ENCODE results near the gene HTN3. TPM values are rescaled to one million over a fixed set of nuclear protein-coding genes. Genes with fewer than 3 reads are reported as not detected.
"Not testable (repeated sequence)": the region's sequence is repeated elsewhere in the genome, so short reads cannot be mapped to it uniquely, and the experiment has no call there.

Gene HTN3
- total RNA-seq, 2 experiments from 2014 or later = not detected

GRCh38 chr4:70037559-70037958 is 9.3 kb downstream of the HTN3 start:
- intact Hi-C loops (cut with DNase I, micrococcal nuclease); H3K4me1 Mint-ChIP-seq; ATAC-seq; DNase-seq; H3K4me3 Mint-ChIP-seq; CTCF ChIA-PET; POLR2A ChIA-PET; H3K27ac Mint-ChIP-seq; H3K9me3 Mint-ChIP-seq (ENCODE audit: low read depth); H3K36me3 Mint-ChIP-seq (ENCODE audit: low read depth); H3K27me3 Mint-ChIP-seq: not testable (repeated sequence)

GRCh38 chr4:70039928-70040327 is 11.7 kb downstream of the HTN3 start:
- H3K27me3 Mint-ChIP-seq; H3K36me3 Mint-ChIP-seq (ENCODE audit: low read depth); H3K4me1 Mint-ChIP-seq; DNase-seq; intact Hi-C loops (cut with DNase I, micrococcal nuclease); H3K27ac Mint-ChIP-seq; H3K4me3 Mint-ChIP-seq; H3K9me3 Mint-ChIP-seq (ENCODE audit: low read depth); CTCF ChIA-PET; ATAC-seq; POLR2A ChIA-PET: not testable (repeated sequence)

GRCh38 chr4:70041652-70042286 is 13.5 kb downstream of the HTN3 start:
- Mint-ChIP-seq H3K27me3 (no peaks in the 10 kb centered on the region), H3K27ac (no peak overlapping the region), H3K36me3 (ENCODE audit: low read depth) (no peaks in the 10 kb centered on the region), H3K9me3 (ENCODE audit: low read depth) (peaks cover 6% of the 10 kb centered on the region), H3K4me3 (no peak overlapping the region), H3K4me1 (no peaks in the 10 kb centered on the region)
- intact Hi-C loops (cut with DNase I, micrococcal nuclease) = no loop called here
- no peak for DNase-seq
- POLR2A ChIA-PET = no interaction called here
- CTCF ChIA-PET = no interaction called here
- no peak for ATAC-seq

GRCh38 chr4:70050138-70050537 is 21.9 kb downstream of the HTN3 start, which contains the start of gene HTN1:
Gene HTN1 (plus strand): TSS chr4:70050438. CDS start chr4:70053077, 2,639 bp downstream.
- H3K27me3 Mint-ChIP-seq; POLR2A ChIA-PET; H3K27ac Mint-ChIP-seq; ATAC-seq; CTCF ChIA-PET; H3K36me3 Mint-ChIP-seq (ENCODE audit: low read depth); H3K4me3 Mint-ChIP-seq; intact Hi-C loops (cut with DNase I, micrococcal nuclease); H3K9me3 Mint-ChIP-seq (ENCODE audit: low read depth); DNase-seq; H3K4me1 Mint-ChIP-seq: not testable (repeated sequence)

GRCh38 chr4:70056534-70056933 is 28.3 kb downstream of the HTN3 start:
- H3K9me3 Mint-ChIP-seq (ENCODE audit: low read depth); H3K36me3 Mint-ChIP-seq (ENCODE audit: low read depth); H3K4me1 Mint-ChIP-seq; H3K27ac Mint-ChIP-seq; H3K4me3 Mint-ChIP-seq; H3K27me3 Mint-ChIP-seq; ATAC-seq; intact Hi-C loops (cut with DNase I, micrococcal nuclease); POLR2A ChIA-PET; CTCF ChIA-PET; DNase-seq: not testable (repeated sequence)

- no peaks in the 10 kb centered on the region for H3K4me1 Mint-ChIP-seq
- ChIA-PET POLR2A (no interaction called here), CTCF (interaction anchor here (0.6 kb wide), 1 partner anchor 671 kb away, joined by 4 read pairs; no protein-coding TSS in a partner anchor)
- ATAC-seq (no peak), DNase-seq (no peak)
- H3K36me3 Mint-ChIP-seq (ENCODE audit: low read depth) = no peaks in the 10 kb centered on the region
- no peak overlapping the region for H3K4me3 Mint-ChIP-seq
- no peaks in the 10 kb centered on the region for H3K27me3 Mint-ChIP-seq
- H3K27ac Mint-ChIP-seq = no peak overlapping the region
- intact Hi-C loops (cut with DNase I, micrococcal nuclease) = no loop called here
- peaks cover 2% of the 10 kb centered on the region for H3K9me3 Mint-ChIP-seq (ENCODE audit: low read depth)
These were observed 29.4 kb downstream of the HTN3 start for GRCh38 chr4:70057651-70058050.

- intact Hi-C loops (cut with DNase I, micrococcal nuclease) = no loop called here
- no peaks in the 10 kb centered on the region for H3K27me3 Mint-ChIP-seq
- ChIA-PET POLR2A (no interaction called here), CTCF (no interaction called here)
- no peak for DNase-seq
- no peaks in the 10 kb centered on the region for H3K36me3 Mint-ChIP-seq (ENCODE audit: low read depth)
- no peak overlapping the region for H3K4me3 Mint-ChIP-seq
- no peak overlapping the region for H3K27ac Mint-ChIP-seq
- no peak for ATAC-seq
- no peaks in the 10 kb centered on the region for H3K4me1 Mint-ChIP-seq
- peaks cover 2% of the 10 kb centered on the region for H3K9me3 Mint-ChIP-seq (ENCODE audit: low read depth)
These were observed 30.9 kb downstream of the HTN3 start for GRCh38 chr4:70059149-70059548.

- H3K4me3 Mint-ChIP-seq = no peak overlapping the region
- ChIA-PET POLR2A (no interaction called here), CTCF (interaction anchor here (0.7 kb wide), 1 partner anchor 9 kb away, joined by 3 read pairs; no protein-coding TSS in a partner anchor)
- no peak for DNase-seq
- no peaks in the 10 kb centered on the region for H3K9me3 Mint-ChIP-seq (ENCODE audit: low read depth)
- intact Hi-C loops (cut with DNase I, micrococcal nuclease) = no loop called here
- no peaks in the 10 kb centered on the region for H3K4me1 Mint-ChIP-seq
- ATAC-seq = no peak
- no peaks in the 10 kb centered on the region for H3K27me3 Mint-ChIP-seq
- no peak overlapping the region for H3K27ac Mint-ChIP-seq
- H3K36me3 Mint-ChIP-seq (ENCODE audit: low read depth) = no peaks in the 10 kb centered on the region
These were observed 33.7 kb downstream of the HTN3 start for GRCh38 chr4:70062000-70062399.

GRCh38 chr4:70080205-70080604 is 51.9 kb downstream of the HTN3 start:
- Mint-ChIP-seq H3K9me3 (ENCODE audit: low read depth) (no peaks in the 10 kb centered on the region), H3K27me3 (no peaks in the 10 kb centered on the region), H3K27ac (no peak overlapping the region), H3K4me3 (no peak overlapping the region), H3K4me1 (no peaks in the 10 kb centered on the region), H3K36me3 (ENCODE audit: low read depth) (no peaks in the 10 kb centered on the region)
- intact Hi-C loops (cut with DNase I, micrococcal nuclease) = no loop called here
- ChIA-PET POLR2A (no interaction called here), CTCF (no interaction called here)
- no peak for DNase-seq
- no peak for ATAC-seq

Other genes starting within 250 kb of the HTN3 start
- gene SULT1E1, start 168.3 kb upstream of the HTN3 start, total RNA-seq = not detected
- gene CSN1S1, start 97.4 kb upstream of the HTN3 start, total RNA-seq = not detected
- gene CSN2, start 62.7 kb upstream of the HTN3 start, total RNA-seq = not detected
- not detected for gene STATH, start 32.5 kb upstream of the HTN3 start, total RNA-seq
- gene HTN1, start 22.0 kb downstream of the HTN3 start, total RNA-seq = not detected
- not detected for gene PRR27, start 125.8 kb downstream of the HTN3 start, total RNA-seq
- gene ODAM, start 167.3 kb downstream of the HTN3 start, total RNA-seq = not detected
- gene FDCSP, start 197.7 kb downstream of the HTN3 start, total RNA-seq = not detected
- gene CSN3, start 214.1 kb downstream of the HTN3 start, total RNA-seq = not detected